Endothelial cell of umbilical vein (primary cell): Measurements from ENCODE around the gene WDR18.
A peak's percentile ranks its signal among the peaks of the same experiment; 100 is the strongest.

Source experiments
- EZH2 ChIP-seq: IDR thresholded peaks from 2 replicates; pipeline ENCODE4 v1.6.1; 2012; ENCODE audit warnings: borderline replicate concordance, low read depth, mild to moderate bottlenecking, moderate library complexity, low read length, inconsistent platforms; ENCODE audit not compliant: severe bottlenecking
- JUN ChIP-seq: IDR thresholded peaks from 2 replicates; pipeline ENCODE4 v1.6.1; 2011; ENCODE audit warnings: borderline replicate concordance, low read depth; ENCODE audit not compliant: insufficient read length, insufficient read depth
- MYC ChIP-seq: IDR thresholded peaks from one replicate; pipeline ENCODE4 v1.6.1; 2011; ENCODE audit warnings: mild to moderate bottlenecking, low read depth, low read length
- POLR2A ChIP-seq: IDR thresholded peaks from 2 replicates; pipeline ENCODE4 v1.6.1; 2012; ENCODE audit warnings: low read depth, mild to moderate bottlenecking, control low read depth, low read length
- POLR2AphosphoS5 ChIP-seq: IDR thresholded peaks from 2 replicates; pipeline ENCODE4 v1.6.1; 2012; ENCODE audit warnings: low read depth, mild to moderate bottlenecking, control low read depth, low read length, moderate library complexity; ENCODE audit not compliant: insufficient read depth
- TF ChIP-seq, protein P1 (sequence below), 2 donors: IDR thresholded peaks; 1 replicate in 1 of 2; 2 replicates in 1 of 2; pipeline ENCODE4 v1.5.1; 2011; ENCODE audit warnings: low read length in 2 of 2, mild to moderate bottlenecking in 2 of 2, moderate library complexity in 2 of 2, control low read depth in 1 of 2, inconsistent platforms in 1 of 2, low read depth in 1 of 2; ENCODE audit not compliant: insufficient read depth in 1 of 2; ENCODE audit errors: extremely low read depth in 1 of 2
- TF ChIP-seq, protein P2 (sequence below): IDR thresholded peaks from 2 replicates; pipeline ENCODE4 v1.6.1; 2011; ENCODE audit not compliant: insufficient read depth, insufficient read length

DNA sequence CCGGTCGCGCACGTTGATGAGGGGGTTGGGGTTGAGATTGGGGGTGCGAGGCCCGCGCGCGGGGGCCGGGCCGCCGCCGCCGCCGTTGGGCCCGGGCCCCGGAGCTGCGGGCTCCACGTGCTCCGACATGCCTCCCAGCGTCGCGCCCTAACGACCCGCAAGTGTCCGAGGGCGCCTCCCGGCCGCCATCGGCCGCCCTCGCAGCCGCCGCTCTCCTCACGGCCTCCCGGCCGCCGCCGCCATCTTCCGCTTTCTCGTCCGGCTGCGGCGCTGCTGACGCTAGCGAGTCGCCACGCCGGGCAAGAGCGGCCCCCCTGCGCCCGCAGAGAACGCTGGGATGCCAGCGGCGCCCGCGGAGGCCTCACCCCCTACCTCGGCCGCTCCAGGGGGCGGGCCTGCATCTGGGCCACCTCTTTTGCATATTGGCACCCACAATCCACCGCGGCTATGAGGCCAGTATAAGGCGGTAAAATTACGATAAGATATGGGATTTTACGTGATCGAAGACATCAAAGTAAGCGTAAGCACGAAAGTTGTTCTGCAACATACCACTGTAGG, 36.8 kb downstream of the WDR18 start, which contains the start of gene TMEM259:
- TF ChIP-seq MYC (no peak), POLR2AphosphoS5 (peak; percentile 69), EZH2 (no peak), POLR2A (no peak), JUN (no peak)
- TF ChIP-seq, protein P1, sequence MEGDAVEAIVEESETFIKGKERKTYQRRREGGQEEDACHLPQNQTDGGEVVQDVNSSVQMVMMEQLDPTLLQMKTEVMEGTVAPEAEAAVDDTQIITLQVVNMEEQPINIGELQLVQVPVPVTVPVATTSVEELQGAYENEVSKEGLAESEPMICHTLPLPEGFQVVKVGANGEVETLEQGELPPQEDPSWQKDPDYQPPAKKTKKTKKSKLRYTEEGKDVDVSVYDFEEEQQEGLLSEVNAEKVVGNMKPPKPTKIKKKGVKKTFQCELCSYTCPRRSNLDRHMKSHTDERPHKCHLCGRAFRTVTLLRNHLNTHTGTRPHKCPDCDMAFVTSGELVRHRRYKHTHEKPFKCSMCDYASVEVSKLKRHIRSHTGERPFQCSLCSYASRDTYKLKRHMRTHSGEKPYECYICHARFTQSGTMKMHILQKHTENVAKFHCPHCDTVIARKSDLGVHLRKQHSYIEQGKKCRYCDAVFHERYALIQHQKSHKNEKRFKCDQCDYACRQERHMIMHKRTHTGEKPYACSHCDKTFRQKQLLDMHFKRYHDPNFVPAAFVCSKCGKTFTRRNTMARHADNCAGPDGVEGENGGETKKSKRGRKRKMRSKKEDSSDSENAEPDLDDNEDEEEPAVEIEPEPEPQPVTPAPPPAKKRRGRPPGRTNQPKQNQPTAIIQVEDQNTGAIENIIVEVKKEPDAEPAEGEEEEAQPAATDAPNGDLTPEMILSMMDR (IDR thresholded peaks at IDR 0.05; ENCODE audit: extremely low read depth in 1 of 2, insufficient read depth in 1 of 2, low read depth in 1 of 2, low read length in 2 of 2) = no peak
- TF ChIP-seq, protein P2, sequence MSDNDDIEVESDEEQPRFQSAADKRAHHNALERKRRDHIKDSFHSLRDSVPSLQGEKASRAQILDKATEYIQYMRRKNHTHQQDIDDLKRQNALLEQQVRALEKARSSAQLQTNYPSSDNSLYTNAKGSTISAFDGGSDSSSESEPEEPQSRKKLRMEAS = no peak
